ENCODE results near the gene PAXX. TPM values are rescaled to one million over a fixed set of nuclear protein-coding genes. Genes with fewer than 3 reads are reported as not detected.

PAXX gene
- total RNA-seq, 1 experiment from 2014 or later: 44.1 TPM

GRCh38 chr9:136973618-136974617 is 18.3 kb upstream of the PAXX start:
- ATAC-seq: no peak
- Mint-ChIP-seq H3K9me3 (no peaks in the 10 kb centered on the region), H3K4me3 (no peak overlapping the region), H3K36me3 (no peaks in the 10 kb centered on the region), H3K27ac (no peak overlapping the region), H3K4me1 (peaks cover 3% of the 10 kb centered on the region; the same call in 1 of the 2 replicates), H3K27me3 (ENCODE audit: low read depth) (peaks cover 3% of the 10 kb centered on the region; the same call in 1 of the 2 replicates)
- CTCF ChIA-PET: interaction anchor here (0.5 to 6.2 kb wide), 10 partner anchors 9 to 189 kb away, joined by 3 to 117 read pairs (median 5); no protein-coding TSS in a partner anchor
- no peak for DNase-seq (ENCODE audit: low spot score)
- POLR2A ChIA-PET: no interaction called here
- TF ChIP-seq SOX15 (CRISPR knock-in tag; IDR thresholded peaks at IDR 0.05) (no peak), ZSCAN18 (CRISPR knock-in tag; IDR thresholded peaks at IDR 0.05) (no peak), AR (CRISPR knock-in tag; IDR thresholded peaks at IDR 0.05) (no peak), ZBTB43 (CRISPR knock-in tag; IDR thresholded peaks at IDR 0.05) (no peak)

GRCh38 chr9:136974817-136975535 is 17.2 kb upstream of the PAXX start:
- peaks cover 3% of the 10 kb centered on the region; the same call in 1 of the 2 replicates for H3K27me3 Mint-ChIP-seq (ENCODE audit: low read depth)
- no peak overlapping the region for H3K4me3 Mint-ChIP-seq
- H3K36me3 Mint-ChIP-seq: no peaks in the 10 kb centered on the region
- no peak for TF ChIP-seq TCF7 (CRISPR knock-in tag; IDR thresholded peaks at IDR 0.05; ENCODE audit: low read depth)
- TF ChIP-seq ZNF281 (CRISPR knock-in tag; IDR thresholded peaks at IDR 0.05): no peak
- TF ChIP-seq NFYB (CRISPR knock-in tag; conservative IDR thresholded peaks at IDR 0.05; ENCODE audit: low read depth): no peak
- TF ChIP-seq SP1 (CRISPR knock-in tag; conservative IDR thresholded peaks at IDR 0.05): no peak
- no peak for TF ChIP-seq FOXJ3 (CRISPR knock-in tag; IDR thresholded peaks at IDR 0.05; ENCODE audit: borderline replicate concordance)
- TF ChIP-seq SMAD4 (CRISPR knock-in tag; IDR thresholded peaks at IDR 0.05): no peak
- no peak for TF ChIP-seq ZNF263 (CRISPR knock-in tag; IDR thresholded peaks at IDR 0.05; ENCODE audit: low read depth)
- ATAC-seq (no peak), DNase-seq (ENCODE audit: low spot score) (no peak)
- H3K27ac Mint-ChIP-seq: no peak overlapping the region
- no peaks in the 10 kb centered on the region for H3K9me3 Mint-ChIP-seq
- POLR2A ChIA-PET: no interaction called here
- peaks cover 3% of the 10 kb centered on the region; the same call in 1 of the 2 replicates for H3K4me1 Mint-ChIP-seq
- CTCF ChIA-PET: interaction anchor here (0.5 to 6.2 kb wide), 27 partner anchors 9 to 612 kb away, joined by 3 to 117 read pairs (median 4); partner anchors contain the start of genes ABCA2, CLIC3, FBXW5 and FUT7

All from WTC11 (cell line).